Measurements from ENCODE around the gene MAGEB1. TPM values are rescaled to one million over a fixed set of nuclear protein-coding genes. Genes with fewer than 3 reads are reported as not detected.

MAGEB1 gene
- not detected in 2 replicates for polyA plus RNA-seq

GRCh38 chrX:30246769-30247489 is at the start of gene MAGEB1:
Gene MAGEB1, plus strand, starts transcription at chrX:30247146. Its CDS starts 3,348 bp downstream, at chrX:30250494.

GRCh38 chrX:30215357-30215843 is 31.5 kb upstream of the MAGEB1 start, which contains the start of gene MAGEB2:
Gene MAGEB2, plus strand, starts transcription at chrX:30215563. Its CDS starts 3,018 bp downstream, at chrX:30218581.

GRCh38 chrX:30230395-30230794 is 16.6 kb upstream of the MAGEB1 start, which contains the start of gene MAGEB3:
Gene MAGEB3, plus strand, starts transcription at chrX:30230657. Its CDS starts 5,268 bp downstream, at chrX:30235925.

GRCh38 chrX:30241724-30242415 is 5.1 kb upstream of the MAGEB1 start, which contains the start of gene MAGEB4:
Gene MAGEB4, plus strand, starts transcription at chrX:30242000. Its CDS starts 136 bp downstream, at chrX:30242136.

Other genes with a start within 250 kb of the MAGEB1 start
- not detected in 2 replicates for gene MAGEB2, start 31.6 kb upstream of the MAGEB1 start, polyA plus RNA-seq
- not detected in 2 replicates for gene MAGEB3, start 16.5 kb upstream of the MAGEB1 start, polyA plus RNA-seq
- gene MAGEB4, start 5.1 kb upstream of the MAGEB1 start, polyA plus RNA-seq: not detected in 2 replicates
- gene NR0B1, start 62.2 kb downstream of the MAGEB1 start, polyA plus RNA-seq: 0.35 TPM in 1 of 2 replicates, not detected in the other